GM18505 (cell line): Measurements from ENCODE around the gene ISG15.
"Not testable (repeated sequence)": the region's sequence is repeated elsewhere in the genome, so short reads cannot be mapped to it uniquely, and the experiment has no call there.

Source experiments
- ATAC-seq: cut with Tn5 transposase; IDR thresholded peaks from one replicate; pipeline ENCODE4 v1.9.1; 2021; ENCODE audit not compliant: unreplicated experiment
- POLR2A ChIP-seq: IDR thresholded peaks from 4 replicates; pipeline ENCODE4 v1.6.1; 2011; ENCODE audit warnings: borderline replicate concordance; ENCODE audit not compliant: insufficient read depth, insufficient read length; ENCODE audit errors: extremely low read depth

ISG15 gene

DNA sequence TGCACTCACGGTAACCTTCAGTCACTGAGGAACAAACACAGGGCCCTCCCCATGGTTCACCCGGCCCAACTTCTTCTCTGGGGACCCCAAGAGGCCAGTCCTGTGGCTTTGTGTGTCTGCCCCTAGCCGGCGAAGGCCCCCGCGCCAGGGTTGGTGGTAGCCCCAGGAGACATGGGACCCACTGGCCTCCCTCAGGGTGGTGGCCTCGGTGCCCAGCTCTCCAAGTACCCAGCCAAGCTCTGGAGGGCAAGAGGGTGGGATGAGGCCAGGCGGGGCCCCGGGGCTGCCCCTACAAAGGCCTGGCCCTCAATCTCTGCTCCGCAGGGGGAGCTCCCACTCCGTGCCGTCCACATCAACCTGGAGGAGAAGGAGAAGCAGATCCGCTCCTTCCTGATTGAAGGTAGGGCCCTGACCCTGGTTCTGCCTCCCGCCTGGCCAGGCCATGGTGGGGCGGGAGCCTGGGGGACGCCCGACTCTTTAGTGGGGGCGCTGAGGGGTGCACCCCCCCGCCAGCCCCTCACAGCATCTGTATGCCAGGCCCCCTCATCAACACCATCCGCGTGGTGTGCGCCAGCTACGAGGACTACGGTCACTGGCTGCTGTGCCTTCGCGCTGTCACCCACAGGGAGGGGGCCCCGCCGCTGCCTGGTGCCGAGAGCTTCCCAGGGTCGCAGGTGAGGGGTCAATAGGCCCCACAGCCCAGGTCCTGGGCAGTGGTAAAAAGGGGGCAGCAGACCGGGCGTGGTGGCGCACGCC lies 41.4 kb upstream of the ISG15 start:
- no peak for TF ChIP-seq POLR2A
- ATAC-seq = no peak

DNA sequence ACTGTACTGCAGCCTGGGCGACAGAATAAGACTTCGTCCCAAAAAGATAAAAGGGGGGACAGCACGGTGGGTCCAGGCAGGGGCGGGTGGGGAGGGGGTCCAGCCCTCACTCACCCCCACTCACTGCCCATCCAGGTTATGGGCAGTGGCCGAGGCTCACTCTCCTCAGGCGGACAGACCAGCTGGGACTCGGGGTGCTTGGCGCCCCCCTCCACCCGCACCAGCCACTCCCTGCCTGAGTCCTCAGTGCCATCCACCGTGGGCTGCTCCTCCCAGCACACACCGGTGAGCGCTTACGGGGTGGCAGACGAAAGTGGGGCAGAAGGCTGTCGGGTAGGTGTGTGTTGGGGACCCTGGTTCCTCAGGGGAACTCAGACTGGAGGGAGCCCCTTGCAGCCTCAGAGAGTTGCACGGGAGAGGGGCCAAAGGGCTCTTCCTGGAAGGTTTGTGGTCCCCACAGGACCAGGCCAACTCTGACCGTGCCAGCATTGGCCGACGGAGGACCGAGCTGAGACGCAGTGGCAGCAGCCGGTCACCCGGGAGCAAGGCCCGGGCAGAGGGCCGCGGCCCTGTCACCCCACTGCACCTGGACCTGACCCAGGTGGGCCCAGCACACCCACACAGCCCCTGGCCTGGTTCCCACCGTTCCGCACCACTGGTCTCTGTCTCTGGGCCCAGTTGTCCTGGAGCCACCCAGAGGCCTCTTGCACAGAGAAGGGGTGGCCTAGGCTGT lies 40.4 kb upstream of the ISG15 start:
- no peak for ATAC-seq

DNA sequence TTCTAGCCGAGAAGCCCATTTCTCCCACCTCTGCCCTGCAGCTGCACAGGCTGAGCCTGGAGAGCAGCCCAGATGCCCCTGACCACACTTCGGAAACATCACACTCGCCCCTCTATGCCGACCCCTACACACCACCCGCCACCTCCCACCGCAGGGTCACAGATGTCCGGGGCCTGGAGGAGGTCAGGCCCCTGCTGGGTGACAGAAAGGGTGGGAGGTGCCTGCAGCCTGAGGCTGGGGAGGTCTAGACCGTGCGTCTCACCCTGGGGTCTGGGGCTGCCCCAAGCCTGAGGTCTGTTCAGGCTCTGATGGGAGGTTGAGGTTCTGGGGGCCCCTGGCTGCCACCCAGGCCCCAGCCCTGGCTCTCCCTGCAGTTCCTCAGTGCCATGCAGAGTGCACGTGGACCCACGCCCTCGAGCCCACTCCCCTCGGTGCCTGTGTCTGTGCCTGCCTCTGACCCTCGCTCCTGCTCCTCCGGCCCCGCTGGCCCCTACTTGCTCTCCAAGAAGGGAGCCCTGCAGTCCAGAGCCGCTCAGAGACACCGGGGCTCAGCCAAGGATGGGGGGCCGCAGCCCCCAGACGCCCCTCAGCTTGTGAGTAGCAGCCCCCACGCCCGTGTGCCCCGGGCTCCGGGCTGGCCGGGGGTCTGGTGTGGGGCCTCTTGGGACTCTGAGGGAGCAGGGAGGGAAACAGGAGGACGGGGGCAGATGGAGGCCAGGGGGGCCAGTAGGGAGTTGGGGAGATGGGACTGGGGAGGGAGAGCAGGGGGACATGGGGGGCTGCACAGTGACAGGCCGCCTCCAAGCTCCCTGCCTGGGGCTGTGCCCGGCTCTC lies 39.6 kb upstream of the ISG15 start:
- no peak for TF ChIP-seq POLR2A
- no peak for ATAC-seq

More for the DNA sequence above, 40.4 kb upstream of the ISG15 start:
- no peak for TF ChIP-seq POLR2A

DNA sequence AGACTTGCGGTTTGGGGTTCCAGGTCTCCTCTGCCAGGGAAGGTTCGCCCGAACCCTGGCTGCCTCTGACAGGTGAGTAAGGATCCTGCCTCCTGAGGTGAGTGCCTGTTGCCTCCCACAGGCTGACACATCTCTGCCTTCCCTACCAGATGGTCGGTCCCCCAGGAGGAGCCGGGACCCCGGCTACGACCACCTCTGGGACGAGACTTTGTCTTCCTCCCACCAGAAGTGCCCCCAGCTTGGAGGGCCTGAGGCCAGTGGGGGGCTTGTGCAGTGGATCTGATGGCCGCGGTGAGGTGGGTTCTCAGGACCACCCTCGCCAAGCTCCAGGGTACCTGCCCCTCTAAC lies 39.0 kb upstream of the ISG15 start:
- no peak for TF ChIP-seq POLR2A
- ATAC-seq = no peak

DNA sequence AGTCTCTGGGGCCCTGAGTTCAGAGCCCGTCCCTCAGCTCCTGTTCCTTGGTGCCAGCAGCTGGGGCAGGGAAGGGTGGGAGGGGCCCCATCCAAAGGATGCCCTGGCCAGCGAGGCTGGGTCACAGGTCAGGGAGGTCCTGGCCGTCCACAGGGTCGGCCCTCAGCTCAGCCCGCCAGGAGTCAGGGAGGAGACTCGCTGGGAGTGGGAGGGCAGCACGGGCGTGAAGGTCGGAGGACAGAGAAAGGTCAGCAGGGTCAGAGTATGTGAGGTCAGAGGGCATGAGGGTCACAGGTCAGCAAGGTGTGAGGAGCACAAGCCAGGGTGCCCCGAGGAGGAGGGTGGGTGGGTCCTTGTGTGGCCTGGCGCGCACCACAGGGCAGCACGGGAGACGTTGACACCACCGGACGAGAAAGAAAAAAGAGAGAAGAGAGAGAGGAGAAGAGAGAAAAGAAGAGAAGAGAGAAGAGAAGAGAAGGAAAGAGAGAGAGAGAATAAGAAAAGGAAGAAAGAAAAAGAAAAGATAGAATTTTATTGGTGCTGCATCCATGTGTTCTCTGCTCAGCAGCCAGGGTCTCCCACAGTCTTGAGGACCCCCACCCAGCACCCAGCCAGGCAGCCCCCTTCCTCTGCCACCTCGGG lies 38.5 kb upstream of the ISG15 start:
- TF ChIP-seq POLR2A = no peak
- ATAC-seq = no peak

DNA sequence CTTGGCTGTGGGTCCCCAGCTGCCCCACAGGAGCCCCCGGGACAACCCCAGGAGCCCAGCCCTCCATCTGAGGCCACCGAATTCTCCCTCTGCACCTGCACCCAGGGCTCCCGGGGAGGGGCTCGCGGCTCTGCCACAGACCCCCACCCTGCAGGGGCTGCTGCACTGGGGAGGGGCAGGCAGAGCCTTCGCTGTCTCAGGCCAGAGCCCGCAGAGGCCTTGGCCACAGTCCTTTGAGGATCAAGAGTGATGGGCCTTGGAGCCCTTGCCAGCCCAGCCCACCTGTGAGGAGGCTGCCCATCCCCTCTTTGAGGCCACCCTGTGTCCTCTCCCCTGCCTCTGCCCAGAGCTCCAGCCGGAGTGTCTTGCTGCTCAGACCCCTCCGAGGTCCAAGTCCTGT lies 37.9 kb upstream of the ISG15 start:
- TF ChIP-seq POLR2A = no peak
- no peak for ATAC-seq

DNA sequence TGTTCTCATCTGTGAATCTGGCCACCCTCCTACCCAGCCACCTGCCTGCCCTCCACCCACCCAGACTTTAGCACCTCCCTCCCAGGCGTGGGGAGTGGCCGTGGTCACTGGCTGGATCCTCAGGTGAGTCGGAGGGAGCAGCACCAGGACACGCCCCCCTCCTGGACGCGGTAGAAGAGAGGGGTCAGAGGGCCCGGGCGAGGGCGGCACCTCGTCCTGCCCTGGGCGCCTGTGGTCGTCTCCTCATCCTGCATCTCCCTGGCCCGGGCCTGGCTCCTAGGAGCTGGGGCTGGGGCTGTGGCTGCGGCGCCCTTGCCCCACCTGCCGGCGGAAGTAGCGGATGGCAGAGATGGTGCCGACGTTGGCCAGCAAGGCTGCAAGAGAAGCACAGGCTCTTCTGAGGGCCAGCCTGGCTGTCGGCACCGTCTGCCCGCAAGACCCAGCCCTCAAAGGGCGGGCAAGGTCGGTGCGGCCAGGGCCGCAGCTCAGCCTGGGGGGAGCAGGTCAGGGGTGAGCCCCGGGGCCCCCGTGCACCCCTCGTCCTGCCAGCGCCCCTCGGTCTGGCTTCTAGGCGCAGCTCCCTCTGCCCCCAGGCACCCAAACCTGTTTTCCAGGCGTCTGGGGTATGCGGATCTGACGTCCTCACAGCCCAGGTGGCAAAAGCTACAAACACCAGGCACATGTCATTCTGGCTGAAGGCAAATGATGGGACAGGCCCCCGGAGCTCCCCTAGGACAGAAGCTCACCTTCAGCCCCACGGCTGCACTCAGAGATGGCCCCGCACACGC lies 37.2 kb upstream of the ISG15 start:
- no peak for TF ChIP-seq POLR2A
- ATAC-seq = no peak

DNA sequence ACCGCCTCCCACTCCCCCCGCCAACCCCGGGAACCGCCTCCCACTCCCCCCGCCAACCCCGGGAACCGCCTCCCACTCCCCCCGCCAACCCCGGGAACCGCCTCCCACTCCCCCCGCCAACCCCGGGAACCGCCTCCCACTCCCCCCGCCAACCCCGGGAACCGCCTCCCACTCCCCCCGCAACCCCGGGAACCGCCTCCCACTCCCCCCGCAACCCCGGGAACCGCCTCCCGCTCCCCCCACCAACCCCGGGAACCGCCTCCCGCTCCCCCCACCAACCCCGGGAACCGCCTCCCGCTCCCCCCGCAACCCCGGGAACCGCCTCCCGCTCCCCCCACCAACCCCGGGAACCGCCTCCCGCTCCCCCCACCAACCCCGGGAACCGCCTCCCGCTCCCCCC lies 36.5 kb upstream of the ISG15 start:
- not testable (repeated sequence) for ATAC-seq

DNA sequence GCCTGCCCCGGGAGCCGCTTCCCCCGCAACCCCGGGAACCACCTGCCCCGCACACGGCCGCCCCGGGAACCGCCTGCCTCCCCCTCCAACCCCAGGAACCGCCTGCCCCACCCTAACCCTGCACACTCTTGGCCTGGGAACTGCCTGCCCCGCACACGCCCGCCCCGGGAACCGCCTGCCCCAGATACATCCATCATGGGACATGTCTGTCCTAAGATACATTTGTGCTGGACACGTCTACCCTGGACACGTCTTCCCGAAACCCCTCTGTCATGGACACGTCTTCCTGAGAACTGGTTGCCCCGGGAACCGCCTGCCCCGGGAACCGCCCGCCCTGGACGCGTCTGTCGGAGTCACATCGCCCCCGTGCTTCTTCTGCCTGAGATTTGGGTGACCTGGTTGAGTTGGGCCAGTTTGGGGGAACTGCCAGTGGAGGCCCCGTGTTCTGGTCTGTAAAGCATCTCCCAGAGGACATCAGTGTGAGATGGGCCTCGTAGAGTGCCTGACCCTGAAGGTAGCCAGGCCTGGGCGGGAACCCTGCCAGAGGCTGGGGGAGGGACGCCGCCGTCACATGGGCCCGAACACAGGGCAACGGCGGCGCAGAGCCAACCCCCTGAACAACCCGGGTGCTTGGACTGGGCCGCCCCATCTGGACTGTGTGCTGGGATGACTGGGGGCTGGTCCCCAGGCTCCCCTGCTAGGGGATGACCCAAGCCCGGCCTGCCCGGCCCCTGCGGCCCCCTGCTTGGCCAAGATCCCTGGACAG lies 35.0 kb upstream of the ISG15 start:
- TF ChIP-seq POLR2A = no peak
- ATAC-seq = no peak

DNA sequence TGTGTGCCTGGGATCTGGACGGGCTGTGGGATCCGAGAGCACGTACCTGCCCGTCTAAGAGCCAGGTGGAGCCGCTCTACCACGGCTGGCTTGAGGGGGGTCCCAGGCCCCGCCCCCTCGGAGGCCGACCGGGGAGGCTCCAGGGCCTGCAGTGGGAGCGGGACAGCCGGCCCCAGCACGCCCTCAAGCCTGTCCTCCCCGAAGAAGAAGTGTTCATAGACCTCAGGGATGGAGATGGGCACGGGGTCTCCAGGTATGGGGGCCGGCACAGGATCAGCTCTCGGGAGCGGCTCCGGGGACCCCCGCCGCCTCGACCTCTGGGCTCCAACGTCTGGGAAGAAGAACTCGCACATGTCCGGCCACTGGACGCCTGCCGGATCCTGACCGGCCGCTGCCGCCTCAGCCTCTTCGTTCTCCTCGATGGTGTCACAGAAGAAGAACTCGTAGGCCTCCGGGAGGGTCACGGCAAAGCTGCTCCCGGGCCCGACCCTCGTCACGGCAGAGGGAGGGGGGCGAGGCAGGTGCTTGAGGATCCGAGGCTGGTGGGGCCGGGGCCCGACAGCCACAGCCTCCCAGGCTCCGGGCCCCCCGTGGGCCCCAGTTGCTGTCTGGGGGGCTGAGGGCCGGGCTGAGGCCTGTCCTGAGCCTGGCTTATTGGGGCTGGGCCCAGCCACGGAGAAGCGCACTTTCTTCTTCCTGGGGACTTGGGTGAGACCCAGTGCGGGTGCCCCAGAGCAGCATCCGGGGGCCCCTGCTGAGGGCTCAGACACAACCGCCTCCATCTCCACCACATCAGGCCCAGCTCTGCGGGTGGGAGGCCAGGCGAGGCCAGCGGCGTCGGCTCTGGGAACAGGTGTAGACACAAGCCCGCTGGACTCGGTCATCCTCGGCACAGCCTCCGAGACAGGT lies 34.2 kb upstream of the ISG15 start:
- TF ChIP-seq POLR2A = no peak
- ATAC-seq = no peak

DNA sequence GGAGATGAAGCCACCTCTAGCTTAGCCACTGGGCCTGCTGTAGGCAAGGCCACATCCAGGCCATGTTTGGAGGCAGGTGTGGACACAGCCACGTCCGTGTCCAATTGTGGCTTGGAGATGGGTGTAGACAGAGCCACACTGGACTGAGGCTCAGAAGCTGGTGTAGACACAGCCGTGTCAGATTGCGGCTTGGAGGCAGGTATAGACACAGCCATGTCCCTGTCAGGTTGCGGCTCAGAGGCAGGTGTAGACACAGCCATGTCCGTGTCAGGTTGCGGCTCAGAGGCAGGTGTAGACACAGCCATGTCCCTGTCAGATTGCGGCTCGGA lies 33.6 kb upstream of the ISG15 start:
- TF ChIP-seq POLR2A = no peak
- no peak for ATAC-seq

DNA sequence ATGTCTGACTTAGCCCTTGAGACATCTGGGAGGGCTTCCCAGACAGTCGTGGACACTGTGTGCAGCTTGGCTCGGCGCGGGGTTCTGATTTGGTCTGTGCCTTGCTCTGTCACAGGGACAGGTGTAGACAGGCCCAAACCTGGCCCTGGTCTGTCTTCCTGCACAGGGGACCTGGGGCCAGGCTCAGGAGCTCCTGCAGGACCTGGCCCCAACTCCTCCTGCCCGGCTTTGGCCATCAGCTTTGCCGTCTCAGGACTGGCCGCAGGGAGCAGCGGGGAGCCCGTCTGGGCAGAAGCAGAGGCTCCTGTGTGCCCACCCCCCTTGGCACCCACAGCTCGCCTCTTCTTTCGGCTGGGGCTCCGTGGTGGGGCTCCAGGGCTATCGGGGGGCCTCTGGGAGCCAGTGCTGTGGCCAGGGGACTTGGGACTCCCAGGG lies 33.1 kb upstream of the ISG15 start:
- ATAC-seq = no peak
- no peak for TF ChIP-seq POLR2A
